NCI-H510A treated with DMSO at 0.1 percent for 48 hours (cell line): ENCODE data around the gene PCP4L1.

Source experiments
- DNase-seq: peaks from one replicate; lab custom pipeline; 2025; lab: John Stamatoyannopoulos, UW

Gene PCP4L1

GRCh38 chr1:161267321-161267720, 8.8 kb downstream of the PCP4L1 start:
- no peak for DNase-seq

DNA sequence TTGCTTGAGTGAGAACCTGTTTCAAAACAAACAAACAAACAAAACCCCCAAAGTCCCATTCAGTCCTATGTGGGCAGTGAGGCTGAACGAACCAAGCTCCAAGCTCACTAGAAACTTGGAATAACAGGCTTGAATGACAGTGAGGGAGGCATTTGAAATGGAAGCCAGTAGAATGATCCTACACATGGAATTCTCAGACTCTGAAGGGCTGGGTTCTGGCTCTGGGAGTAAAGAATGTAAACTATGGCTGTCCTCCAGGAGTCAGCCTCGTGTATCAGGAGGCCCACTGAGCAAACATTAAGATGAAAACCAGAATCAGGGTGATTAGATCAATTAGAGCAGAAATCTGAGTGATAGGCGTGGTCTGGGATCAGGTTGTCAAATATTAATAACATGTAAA, 14.9 kb downstream of the PCP4L1 start:
- no peak for DNase-seq

GRCh38 chr1:161274874-161275273, 16.3 kb downstream of the PCP4L1 start:
- no peak for DNase-seq

- DNase-seq, result no peak
Observed at GRCh38 chr1:161282991-161283390, 24.4 kb downstream of the PCP4L1 start.

- DNase-seq, result no peak
Observed at GRCh38 chr1:161285113-161285512, 26.6 kb downstream of the PCP4L1 start.

DNA sequence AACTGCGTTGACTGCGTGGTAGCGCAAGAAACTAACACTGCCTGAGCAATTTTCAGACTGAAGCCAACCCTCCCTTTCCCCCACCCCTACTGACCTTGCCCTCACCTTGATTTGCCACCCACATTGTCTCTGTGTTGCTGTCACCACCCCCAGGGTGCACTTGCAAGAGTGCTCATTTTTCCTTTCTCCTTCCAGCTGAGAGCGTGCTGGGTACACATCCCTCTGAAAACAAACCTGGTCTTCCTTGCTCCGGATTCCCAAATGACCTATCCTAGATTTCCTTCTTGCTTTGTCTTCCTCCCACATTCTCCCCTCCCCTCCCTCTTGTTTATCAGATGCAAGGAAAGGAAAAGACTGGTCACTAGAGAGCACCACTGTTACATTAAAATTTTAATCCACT, 27.0 kb downstream of the PCP4L1 start:
- no peak for DNase-seq

GRCh38 chr1:161287482-161288054, 29.0 kb downstream of the PCP4L1 start:
- DNase-seq, result no peak

GRCh38 chr1:161290779-161291178, 32.2 kb downstream of the PCP4L1 start:
- no peak for DNase-seq

GRCh38 chr1:161297415-161297814, 38.9 kb downstream of the PCP4L1 start:
- DNase-seq, result no peak

- no peak for DNase-seq
Observed at GRCh38 chr1:161298116-161298515, 39.6 kb downstream of the PCP4L1 start.

- DNase-seq, result no peak
Observed at GRCh38 chr1:161299347-161299746, 40.8 kb downstream of the PCP4L1 start.

DNA sequence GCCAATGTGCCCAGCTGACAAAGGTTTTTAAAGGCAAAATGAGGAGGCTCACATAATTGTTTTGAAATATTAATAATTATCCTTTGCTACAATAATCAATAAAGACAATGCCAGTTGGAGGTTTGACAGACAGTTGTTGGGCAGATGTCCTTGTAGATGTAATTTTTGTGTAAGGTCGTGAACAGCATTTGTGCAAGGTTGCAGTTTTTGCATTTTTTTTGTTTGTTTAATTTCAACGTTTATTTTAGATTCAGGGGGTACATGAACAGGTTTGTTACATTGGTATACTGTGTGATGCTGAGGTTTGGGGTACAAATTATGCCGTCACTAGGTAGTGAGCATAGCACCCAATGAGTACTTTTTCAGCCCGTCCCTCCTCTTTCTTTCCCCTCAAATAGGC, 41.9 kb downstream of the PCP4L1 start:
- no peak for DNase-seq

DNA sequence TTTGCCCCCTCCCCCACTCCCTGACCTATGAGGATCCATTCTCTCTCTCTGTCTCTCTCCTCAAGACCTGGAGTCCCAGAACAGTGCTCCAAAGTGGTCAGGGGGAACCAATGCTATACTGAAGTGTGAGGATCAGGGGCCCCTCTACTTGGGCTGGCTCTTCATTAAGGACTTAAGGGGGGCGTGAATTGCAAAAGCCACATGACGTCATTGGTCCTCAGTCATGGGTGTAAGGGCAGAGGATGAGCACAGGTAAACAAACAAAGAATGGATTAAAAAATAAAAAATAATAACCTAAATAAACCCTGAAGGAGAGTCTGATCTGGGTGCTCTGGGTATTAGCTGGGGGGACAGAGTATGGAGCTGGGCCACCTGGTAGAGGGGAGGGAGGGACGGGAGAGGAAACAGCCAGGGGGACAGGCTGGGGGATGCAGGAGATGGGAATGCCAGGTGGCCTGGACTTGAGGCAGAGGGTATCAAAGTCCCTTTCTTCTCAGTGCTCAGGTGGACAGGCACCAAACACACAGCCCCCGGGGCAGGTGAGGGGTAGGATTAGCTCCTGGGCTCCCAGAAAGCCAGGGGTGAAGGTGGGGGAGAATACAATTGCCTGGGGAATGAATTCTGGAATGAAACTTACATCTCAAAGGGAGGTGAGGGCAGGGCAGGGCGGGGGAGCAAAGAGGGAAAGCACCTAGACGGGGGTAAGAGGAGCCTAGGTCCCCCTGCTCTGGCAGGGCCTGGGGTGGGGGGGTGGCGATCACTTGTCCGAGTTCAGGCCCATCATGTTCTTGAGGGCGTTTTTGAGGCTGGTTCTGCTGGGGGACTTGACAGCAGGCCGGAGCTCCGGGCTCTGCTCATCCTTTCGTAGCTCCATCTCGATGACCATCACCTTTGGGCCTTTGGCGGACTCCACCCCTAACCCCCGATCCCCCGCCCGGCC, 46.7 kb downstream of the PCP4L1 start:
- DNase-seq, result no peak

- DNase-seq, result peak; percentile 74
Observed at GRCh38 chr1:161305867-161306519, 47.4 kb downstream of the PCP4L1 start.

DNA sequence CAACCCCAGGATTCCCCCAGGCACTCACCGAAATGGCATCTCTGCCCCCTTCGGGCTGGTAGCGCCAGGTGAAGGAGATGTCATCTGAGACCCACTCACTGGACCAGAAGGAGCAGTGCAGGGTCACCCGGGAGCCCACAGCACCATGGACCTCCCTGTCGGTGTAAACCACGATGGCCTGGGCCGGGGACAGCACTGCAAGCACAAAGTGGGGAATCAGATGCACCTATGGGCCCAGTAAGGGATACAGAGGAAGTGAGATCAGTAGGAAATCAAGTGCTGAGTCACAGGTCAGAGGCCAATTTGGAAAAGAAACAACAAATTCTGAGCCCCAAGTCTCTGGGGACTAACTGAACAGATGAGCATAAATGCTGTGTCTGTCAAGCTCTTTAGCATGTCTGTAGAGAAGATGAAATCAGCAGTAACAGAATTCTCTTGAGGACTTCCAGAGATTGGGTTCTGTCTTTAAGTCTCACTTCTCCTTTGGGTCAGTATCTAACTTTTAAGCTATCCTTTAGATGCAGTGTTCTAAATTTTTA, 48.8 kb downstream of the PCP4L1 start:
- DNase-seq, result no peak

DNA sequence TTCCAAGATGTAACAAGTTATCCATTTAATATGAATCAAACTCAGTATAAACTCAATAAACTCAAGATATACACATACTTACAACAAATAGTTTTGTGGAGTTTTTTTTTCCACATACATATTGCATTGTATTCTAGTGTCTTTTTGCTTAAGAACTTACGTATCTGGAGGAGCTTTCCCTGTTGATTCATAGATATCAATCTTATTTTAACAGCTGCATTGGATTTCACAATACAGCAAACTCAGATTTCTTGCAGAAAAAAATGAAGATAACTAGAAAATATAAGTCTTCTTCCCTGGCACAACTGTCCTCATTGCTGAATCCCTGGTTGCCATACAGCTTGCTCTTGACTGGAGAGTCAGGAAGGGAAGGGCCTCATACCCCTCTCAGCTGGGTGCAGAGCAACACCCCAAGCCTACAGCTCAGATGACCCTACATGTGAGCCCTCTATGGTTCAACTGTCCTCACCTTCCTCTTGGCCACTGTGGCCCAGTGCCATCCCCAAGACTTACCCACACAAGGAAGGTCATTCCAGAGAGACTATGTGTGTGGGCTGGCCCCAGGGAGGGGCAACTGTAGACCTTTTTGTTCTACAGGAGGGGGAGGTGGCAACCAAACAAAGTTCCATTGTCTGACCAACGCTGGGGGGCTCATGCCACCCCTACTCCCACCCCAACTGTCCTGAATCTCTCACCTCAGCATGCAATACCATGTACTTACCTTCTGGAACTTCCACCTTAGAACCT, 49.5 kb downstream of the PCP4L1 start:
- no peak for DNase-seq

DNA sequence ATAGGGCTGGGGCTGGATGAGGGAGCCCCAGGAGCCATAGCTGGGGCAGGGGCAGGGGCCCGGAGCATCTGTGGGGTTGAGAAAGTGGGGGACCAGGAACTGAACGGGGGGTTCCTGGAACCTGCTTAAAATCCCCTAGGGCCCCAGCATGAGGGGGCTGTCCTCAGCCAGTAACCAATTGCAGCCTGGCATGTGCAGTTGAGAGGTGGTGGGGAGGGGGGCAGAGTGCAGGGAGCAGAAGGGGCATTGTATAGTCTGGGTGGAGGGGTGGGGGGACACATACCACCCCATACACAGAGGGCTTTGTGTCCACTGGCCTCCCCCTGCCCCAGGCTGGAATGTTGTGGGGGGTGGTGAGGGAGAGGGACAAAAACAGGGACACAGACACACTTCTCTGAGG, 51.3 kb downstream of the PCP4L1 start, which contains the start of gene MPZ:
Gene MPZ, minus strand, starts transcription at position 101 of the 400 bp plus-strand sequence. Its CDS starts 63 bp downstream, at position 38.
- no peak for DNase-seq

- DNase-seq, result no peak
Observed at GRCh38 chr1:161311595-161312181, 53.1 kb downstream of the PCP4L1 start.

- DNase-seq, result no peak
Observed at GRCh38 chr1:161313554-161314200, 55.1 kb downstream of the PCP4L1 start.

GRCh38 chr1:161314201-161314981, 55.8 kb downstream of the PCP4L1 start, which contains the start of gene SDHC:
Gene SDHC (plus strand): TSS chr1:161314381. CDS start chr1:161314406, 25 bp downstream.
- DNase-seq, result peak; percentile 53
